ENCODE measurements around the gene ZP1. TPM values are rescaled to one million over a fixed set of nuclear protein-coding genes. Genes with fewer than 3 reads are reported as not detected.

The ZP1 gene
- total RNA-seq, 1 experiment from 2014 or later: not detected

DNA sequence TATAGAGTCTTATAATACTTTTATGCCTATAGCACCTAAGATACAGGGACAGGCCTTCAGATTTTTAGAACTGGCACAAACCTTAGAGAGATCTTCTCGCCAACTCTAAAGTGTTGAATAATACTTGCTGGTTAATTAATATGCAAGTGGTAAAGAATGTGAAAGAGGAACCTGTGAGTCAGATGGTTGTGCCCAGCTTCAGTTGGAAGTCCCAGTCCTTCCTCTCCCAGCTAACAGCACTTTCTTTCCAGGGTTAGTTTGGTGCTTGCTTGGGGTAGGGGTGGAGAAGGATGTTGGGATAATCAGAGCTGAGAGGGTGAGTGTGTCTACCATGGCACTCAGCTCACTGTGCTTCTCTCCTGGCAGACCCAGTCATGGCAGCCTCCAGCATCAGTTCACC is 52.0 kb downstream of the ZP1 start:
- Mint-ChIP-seq H3K4me3 (ENCODE audit: unreplicated experiment) (no peak overlapping the region), H3K36me3 (ENCODE audit: insufficient read depth, unreplicated experiment) (peaks cover 20% of the 10 kb centered on the region), H3K4me1 (ENCODE audit: insufficient read depth, unreplicated experiment) (peaks cover 16% of the 10 kb centered on the region), H3K27ac (ENCODE audit: low read depth, unreplicated experiment) (no peak overlapping the region), H3K9me3 (ENCODE audit: unreplicated experiment) (no peaks in the 10 kb centered on the region), H3K27me3 (ENCODE audit: insufficient read depth, unreplicated experiment) (no peaks in the 10 kb centered on the region)
- ChIA-PET POLR2A (interaction anchor here (0.6 to 1.1 kb wide), 2 partner anchors 14 to 1936 kb away, joined by 3 to 4 read pairs; no protein-coding TSS in a partner anchor), CTCF (interaction anchor here (1.1 to 2.1 kb wide), 5 partner anchors 8 to 209 kb away, joined by 3 to 8 read pairs (median 6); no protein-coding TSS in a partner anchor)
- TF ChIP-seq, protein P1, sequence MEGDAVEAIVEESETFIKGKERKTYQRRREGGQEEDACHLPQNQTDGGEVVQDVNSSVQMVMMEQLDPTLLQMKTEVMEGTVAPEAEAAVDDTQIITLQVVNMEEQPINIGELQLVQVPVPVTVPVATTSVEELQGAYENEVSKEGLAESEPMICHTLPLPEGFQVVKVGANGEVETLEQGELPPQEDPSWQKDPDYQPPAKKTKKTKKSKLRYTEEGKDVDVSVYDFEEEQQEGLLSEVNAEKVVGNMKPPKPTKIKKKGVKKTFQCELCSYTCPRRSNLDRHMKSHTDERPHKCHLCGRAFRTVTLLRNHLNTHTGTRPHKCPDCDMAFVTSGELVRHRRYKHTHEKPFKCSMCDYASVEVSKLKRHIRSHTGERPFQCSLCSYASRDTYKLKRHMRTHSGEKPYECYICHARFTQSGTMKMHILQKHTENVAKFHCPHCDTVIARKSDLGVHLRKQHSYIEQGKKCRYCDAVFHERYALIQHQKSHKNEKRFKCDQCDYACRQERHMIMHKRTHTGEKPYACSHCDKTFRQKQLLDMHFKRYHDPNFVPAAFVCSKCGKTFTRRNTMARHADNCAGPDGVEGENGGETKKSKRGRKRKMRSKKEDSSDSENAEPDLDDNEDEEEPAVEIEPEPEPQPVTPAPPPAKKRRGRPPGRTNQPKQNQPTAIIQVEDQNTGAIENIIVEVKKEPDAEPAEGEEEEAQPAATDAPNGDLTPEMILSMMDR (IDR thresholded peaks at IDR 0.05; ENCODE audit: unreplicated experiment): no peak
- no peak for DNase-seq (ENCODE audit: unreplicated experiment)
- intact Hi-C loops (cut with micrococcal nuclease): loop anchor here (10.0 kb wide), 1 partner anchor 245 kb away; the partner anchor contains the start of gene VPS37C
- BruUV-seq (replicated peaks): no TSS peak

DNA sequence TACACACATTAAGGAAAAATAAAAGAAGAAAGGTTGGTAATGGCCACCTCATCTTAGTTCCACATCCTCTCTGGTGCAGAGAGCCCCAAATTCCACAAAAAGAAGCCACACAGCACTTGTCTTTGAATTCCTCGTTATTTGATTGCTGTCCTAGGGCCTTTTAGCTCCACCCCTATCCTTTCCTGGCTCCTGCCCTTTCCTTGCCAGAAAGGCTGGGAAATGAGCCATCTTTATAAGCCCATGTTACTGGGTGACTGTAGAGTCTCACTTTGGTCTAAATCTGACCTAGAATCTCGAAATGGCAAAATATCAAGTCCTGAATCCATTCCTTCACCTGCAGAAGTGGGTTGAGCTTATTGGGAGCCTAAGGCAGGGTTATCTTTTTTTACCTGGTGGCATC is 52.6 kb downstream of the ZP1 start:
- POLR2A ChIA-PET: no interaction called here

DNA sequence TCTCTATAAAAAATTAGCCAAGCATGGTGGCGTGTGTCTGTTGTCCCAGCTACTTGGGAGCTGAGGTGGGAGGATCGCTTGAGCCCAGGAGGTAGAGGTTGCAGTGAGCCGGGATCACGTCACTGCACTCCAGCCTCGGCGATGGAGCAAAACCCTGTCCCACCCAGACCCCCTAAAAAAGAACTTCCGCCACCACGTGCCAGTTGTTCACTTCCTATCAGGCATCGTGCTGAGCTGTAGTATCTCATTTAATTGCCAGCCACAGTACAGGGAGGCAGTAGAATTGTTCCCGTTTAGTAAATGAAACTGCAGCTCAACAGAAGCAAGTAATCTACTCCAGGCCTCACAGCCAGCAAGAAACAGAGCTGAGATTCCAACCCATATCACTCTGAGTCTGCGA is 53.9 kb downstream of the ZP1 start:
- intact Hi-C loops (cut with micrococcal nuclease): no loop called here
- ChIA-PET CTCF (interaction anchor here (2.1 kb wide), 1 partner anchor 208 kb away, joined by 6 read pairs; no protein-coding TSS in a partner anchor), POLR2A (no interaction called here)

More for the DNA sequence above, 52.6 kb downstream of the ZP1 start:
- TF ChIP-seq, protein P1 (IDR thresholded peaks at IDR 0.05; ENCODE audit: unreplicated experiment): no peak
- CTCF ChIA-PET: interaction anchor here (0.9 to 2.1 kb wide), 4 partner anchors 18 to 210 kb away, joined by 3 to 6 read pairs (median 4); no protein-coding TSS in a partner anchor
- Mint-ChIP-seq H3K27me3 (ENCODE audit: insufficient read depth, unreplicated experiment) (no peaks in the 10 kb centered on the region), H3K4me3 (ENCODE audit: unreplicated experiment) (no peak overlapping the region), H3K4me1 (ENCODE audit: insufficient read depth, unreplicated experiment) (peaks cover 16% of the 10 kb centered on the region), H3K9me3 (ENCODE audit: unreplicated experiment) (no peaks in the 10 kb centered on the region), H3K27ac (ENCODE audit: low read depth, unreplicated experiment) (no peak overlapping the region), H3K36me3 (ENCODE audit: insufficient read depth, unreplicated experiment) (peaks cover 20% of the 10 kb centered on the region)
- no peak for DNase-seq (ENCODE audit: unreplicated experiment)
- BruUV-seq (replicated peaks): no TSS peak
- intact Hi-C loops (cut with micrococcal nuclease): loop anchor here (10.0 kb wide), 1 partner anchor 245 kb away; the partner anchor contains the start of gene VPS37C

DNA sequence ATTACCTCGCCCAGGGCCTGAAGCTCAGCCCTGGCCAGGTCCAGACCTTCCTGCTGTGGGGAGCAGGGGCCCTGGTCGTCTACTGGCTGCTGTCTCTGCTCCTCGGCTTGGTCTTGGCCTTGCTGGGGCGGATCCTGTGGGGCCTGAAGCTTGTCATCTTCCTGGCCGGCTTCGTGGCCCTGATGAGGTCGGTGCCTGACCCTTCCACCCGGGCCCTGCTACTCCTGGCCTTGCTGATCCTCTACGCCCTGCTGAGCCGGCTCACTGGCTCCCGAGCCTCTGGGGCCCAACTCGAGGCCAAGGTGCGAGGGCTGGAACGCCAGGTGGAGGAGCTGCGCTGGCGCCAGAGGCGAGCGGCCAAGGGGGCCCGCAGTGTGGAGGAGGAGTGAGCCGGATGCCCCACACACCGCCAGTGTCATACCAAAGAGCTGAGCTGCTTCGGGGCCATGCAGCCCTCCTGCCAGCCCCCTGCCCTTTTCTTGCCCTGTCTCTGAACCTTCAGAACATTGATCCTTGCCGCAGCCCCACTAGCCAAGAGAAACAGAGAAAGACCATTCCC is 54.5 kb downstream of the ZP1 start:
- BruUV-seq (replicated peaks): no TSS peak
- H3K27me3 Mint-ChIP-seq (ENCODE audit: insufficient read depth, unreplicated experiment): no peaks in the 10 kb centered on the region
- POLR2A ChIA-PET: interaction anchor here (1.1 kb wide), 1 partner anchor 8 kb away, joined by 7 read pairs; no protein-coding TSS in a partner anchor
- no peak overlapping the region for H3K27ac Mint-ChIP-seq (ENCODE audit: low read depth, unreplicated experiment)
- no peaks in the 10 kb centered on the region for H3K9me3 Mint-ChIP-seq (ENCODE audit: unreplicated experiment)
- intact Hi-C loops (cut with micrococcal nuclease): no loop called here
- DNase-seq (ENCODE audit: unreplicated experiment): no peak
- H3K4me1 Mint-ChIP-seq (ENCODE audit: insufficient read depth, unreplicated experiment): peaks cover 18% of the 10 kb centered on the region
- CTCF ChIA-PET: no interaction called here
- no peak overlapping the region for H3K4me3 Mint-ChIP-seq (ENCODE audit: unreplicated experiment)
- peaks cover 20% of the 10 kb centered on the region for H3K36me3 Mint-ChIP-seq (ENCODE audit: insufficient read depth, unreplicated experiment)
- TF ChIP-seq, protein P1 (IDR thresholded peaks at IDR 0.05; ENCODE audit: unreplicated experiment): no peak

More for the DNA sequence above, 53.9 kb downstream of the ZP1 start:
- BruUV-seq (replicated peaks): no TSS peak
- Mint-ChIP-seq H3K4me3 (ENCODE audit: unreplicated experiment) (no peak overlapping the region), H3K36me3 (ENCODE audit: insufficient read depth, unreplicated experiment) (peaks cover 20% of the 10 kb centered on the region), H3K27me3 (ENCODE audit: insufficient read depth, unreplicated experiment) (no peaks in the 10 kb centered on the region), H3K4me1 (ENCODE audit: insufficient read depth, unreplicated experiment) (peaks cover 19% of the 10 kb centered on the region), H3K27ac (ENCODE audit: low read depth, unreplicated experiment) (no peak overlapping the region), H3K9me3 (ENCODE audit: unreplicated experiment) (no peaks in the 10 kb centered on the region)
- no peak for DNase-seq (ENCODE audit: unreplicated experiment)
- TF ChIP-seq, protein P1 (IDR thresholded peaks at IDR 0.05; ENCODE audit: unreplicated experiment): no peak
